ENCODE data around the gene COX4I2.
A peak's percentile ranks its signal among the peaks of the same experiment; 100 is the strongest.

The COX4I2 gene

DNA sequence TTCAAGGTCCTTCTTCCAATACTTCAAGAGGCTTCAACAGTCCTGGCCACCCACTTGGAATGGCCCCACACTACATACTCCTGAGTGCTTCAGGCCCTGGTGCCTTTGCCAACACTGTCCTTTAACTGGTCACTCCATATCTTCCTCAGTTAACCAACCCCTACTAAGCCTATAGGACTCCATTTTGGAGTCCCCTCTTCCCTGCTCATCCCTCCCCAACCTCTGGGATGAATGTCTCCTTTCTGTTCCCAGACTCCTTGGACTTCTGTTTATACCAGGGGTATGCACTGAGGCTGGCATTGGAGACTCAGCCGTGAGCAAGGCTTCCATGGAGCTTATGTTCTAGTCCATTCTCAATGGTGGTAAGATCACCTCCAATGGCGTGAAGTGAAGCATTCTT lies 33.6 kb downstream of the COX4I2 start:
- ATAC-seq (replicated peaks) (no peak), DNase-seq (no peak)
- H3K27ac Mint-ChIP-seq: peak overlapping the region; percentile 74
- no peaks in the 10 kb centered on the region for H3K9me3 Mint-ChIP-seq
- H3K27me3 Mint-ChIP-seq: no peaks in the 10 kb centered on the region
- H3K4me3 Mint-ChIP-seq: no peak overlapping the region
- peaks cover 57 to 79% of the 10 kb centered on the region in 2 donors for H3K36me3 Mint-ChIP-seq
- peaks cover 55 to 79% of the 10 kb centered on the region in 2 donors for H3K4me1 Mint-ChIP-seq

DNA sequence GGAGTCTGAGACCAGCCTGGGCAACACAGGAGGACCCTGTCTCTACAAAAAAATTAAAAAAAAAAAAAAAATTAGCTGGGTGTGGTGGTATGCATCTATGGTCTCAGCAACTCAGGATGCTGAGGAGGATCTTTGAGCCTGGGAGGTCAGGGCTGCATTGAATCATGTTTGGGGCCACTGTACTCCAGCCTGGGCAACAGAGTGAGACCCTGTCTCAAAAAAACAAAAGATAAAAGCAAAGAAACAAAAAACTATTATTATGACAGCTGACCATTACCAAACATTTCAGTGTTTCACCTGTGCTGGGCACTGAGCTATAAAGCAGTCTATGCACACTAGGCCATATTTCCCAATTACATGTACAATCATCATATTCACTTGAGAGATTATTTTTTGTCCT lies 35.7 kb downstream of the COX4I2 start:
- ATAC-seq (replicated peaks) (no peak), DNase-seq (no peak)
- Mint-ChIP-seq H3K9me3 (no peaks in the 10 kb centered on the region), H3K36me3 (peaks cover 54 to 76% of the 10 kb centered on the region in 2 donors), H3K4me3 (no peak overlapping the region), H3K27ac (peak overlapping the region; percentile 73), H3K27me3 (no peaks in the 10 kb centered on the region), H3K4me1 (peaks cover 53 to 78% of the 10 kb centered on the region in 2 donors)

DNA sequence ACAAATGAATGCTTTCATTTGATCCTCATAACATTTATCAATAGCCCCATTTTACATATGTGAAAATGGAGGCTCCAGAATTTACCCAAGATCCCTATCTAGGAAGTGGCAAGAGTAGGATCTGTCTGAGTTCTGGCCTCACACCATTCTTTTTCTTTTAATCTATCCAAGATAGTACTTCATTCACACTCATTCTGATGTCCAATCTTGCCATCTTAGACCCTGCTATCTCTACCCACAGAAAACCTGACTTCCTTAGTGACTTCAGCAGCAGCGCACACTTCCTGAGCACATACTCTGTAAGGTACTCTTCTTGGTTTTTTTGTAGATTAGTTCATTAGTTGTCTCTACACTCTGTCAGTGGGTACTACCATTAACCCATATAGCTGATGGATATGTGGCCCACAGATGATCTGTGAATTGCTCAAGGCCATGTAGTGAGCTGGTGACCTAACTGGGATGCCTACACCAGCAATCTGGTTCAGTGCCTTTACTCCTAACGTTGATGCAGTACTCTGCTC lies 36.3 kb downstream of the COX4I2 start:
- Mint-ChIP-seq H3K4me1 (peaks cover 59 to 82% of the 10 kb centered on the region in 2 donors), H3K9me3 (no peaks in the 10 kb centered on the region), H3K27ac (peak overlapping the region; percentile 73), H3K36me3 (peaks cover 54 to 82% of the 10 kb centered on the region in 2 donors), H3K27me3 (no peaks in the 10 kb centered on the region), H3K4me3 (no peak overlapping the region)
- no peak for DNase-seq
- ATAC-seq (replicated peaks): no peak

DNA sequence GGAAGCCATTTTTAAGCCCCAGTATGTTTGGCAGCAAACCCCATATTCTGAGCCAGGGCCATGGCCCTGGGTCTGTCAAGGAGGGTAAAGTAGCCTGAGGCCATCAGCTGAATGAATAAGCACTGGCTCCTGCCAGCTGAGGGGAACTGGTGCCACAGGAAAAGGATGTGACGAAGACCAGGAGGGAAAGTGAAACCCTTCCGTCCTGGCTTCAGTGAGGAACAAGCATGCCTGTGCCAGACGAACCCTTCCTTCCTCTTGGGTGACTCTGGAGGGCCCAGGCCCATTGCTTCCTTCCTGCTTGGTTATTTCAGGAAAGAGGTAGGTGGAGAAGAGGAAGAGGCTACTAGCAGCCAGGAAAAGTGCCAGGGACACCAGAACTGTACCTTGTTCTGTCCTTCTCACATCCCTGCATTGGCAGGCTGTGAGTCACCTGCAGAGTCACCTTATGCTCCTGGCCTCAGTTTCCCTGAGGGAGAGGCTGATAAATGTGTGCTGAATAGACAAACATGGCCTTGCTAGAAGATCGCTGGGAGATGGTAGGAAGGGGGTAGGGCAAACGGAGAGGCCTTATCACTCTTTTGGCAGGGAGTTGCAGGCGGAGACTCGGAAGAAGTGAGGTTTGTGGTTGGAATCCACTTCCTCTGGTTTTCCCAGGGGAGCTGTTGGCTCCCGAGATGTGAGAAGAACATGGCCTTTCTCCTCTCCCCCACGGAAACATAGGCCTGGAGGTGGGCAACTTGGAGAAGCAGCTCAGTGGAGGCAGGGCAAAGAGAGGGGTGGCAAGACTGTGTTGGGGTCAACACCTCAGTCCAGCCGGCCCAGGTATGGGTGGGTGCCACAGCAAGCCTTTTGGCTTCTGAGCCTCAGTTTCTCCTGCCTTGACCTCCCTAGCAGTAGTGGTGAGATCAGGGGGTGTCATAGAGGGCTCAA lies 37.4 kb downstream of the COX4I2 start:
- H3K36me3 Mint-ChIP-seq: peaks cover 47 to 76% of the 10 kb centered on the region in 2 donors
- H3K27ac Mint-ChIP-seq: peak overlapping the region; percentile 94

DNA sequence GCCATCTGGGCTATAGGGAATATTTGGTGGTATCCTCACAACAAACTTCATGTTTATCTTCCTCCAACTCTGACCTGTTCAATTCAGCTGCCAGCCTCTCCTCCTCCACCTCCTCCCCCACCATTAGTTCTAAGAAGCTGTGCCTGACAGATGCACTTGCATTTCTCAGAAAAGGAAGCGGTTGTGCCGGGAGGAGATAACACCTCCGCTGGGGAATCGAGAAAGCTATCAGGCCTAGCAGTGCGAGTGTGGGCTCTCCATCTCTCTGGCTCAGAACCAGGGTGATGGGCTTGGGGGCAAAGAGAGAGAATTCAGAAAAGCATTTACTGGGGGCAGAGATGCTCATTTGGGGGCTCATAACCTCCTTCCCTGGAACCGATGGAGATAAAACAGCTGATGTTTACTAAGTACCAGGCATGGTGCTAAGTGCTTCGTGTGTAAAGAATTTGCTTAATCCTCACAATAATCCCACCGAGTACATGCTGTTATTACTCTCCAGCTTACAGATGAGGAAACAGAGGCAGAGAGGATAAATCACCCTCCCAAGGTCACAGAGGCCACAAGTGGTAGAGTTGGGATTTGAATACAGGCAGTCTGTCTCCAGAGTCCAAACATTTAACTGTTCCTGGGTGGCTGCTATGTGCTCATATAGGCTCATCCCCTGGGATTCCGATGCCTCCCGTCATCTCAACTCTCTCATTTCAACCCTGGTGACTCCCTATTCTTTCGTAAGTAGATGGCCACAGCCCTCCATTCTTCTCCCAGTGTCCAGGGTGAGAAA lies 38.3 kb downstream of the COX4I2 start:
- no peaks in the 10 kb centered on the region for H3K27me3 Mint-ChIP-seq
- H3K27ac Mint-ChIP-seq: peak overlapping the region; percentile 94
- DNase-seq: peak; percentile 38
- peaks cover 58 to 84% of the 10 kb centered on the region in 2 donors for H3K4me1 Mint-ChIP-seq
- peak overlapping the region; percentile 83 to 88 for H3K4me3 Mint-ChIP-seq
- H3K36me3 Mint-ChIP-seq: peaks cover 49 to 76% of the 10 kb centered on the region in 2 donors
- ATAC-seq (replicated peaks): peak; percentile 78 to 83
- H3K9me3 Mint-ChIP-seq: no peaks in the 10 kb centered on the region

More for the DNA sequence above, 37.4 kb downstream of the COX4I2 start:
- no peaks in the 10 kb centered on the region for H3K9me3 Mint-ChIP-seq
- H3K27me3 Mint-ChIP-seq: no peaks in the 10 kb centered on the region
- DNase-seq (peak; percentile 49), ATAC-seq (replicated peaks) (peak; percentile 75 to 76)
- H3K4me1 Mint-ChIP-seq: peaks cover 53 to 82% of the 10 kb centered on the region in 2 donors
- peak overlapping the region; percentile 83 to 88 for H3K4me3 Mint-ChIP-seq

DNA sequence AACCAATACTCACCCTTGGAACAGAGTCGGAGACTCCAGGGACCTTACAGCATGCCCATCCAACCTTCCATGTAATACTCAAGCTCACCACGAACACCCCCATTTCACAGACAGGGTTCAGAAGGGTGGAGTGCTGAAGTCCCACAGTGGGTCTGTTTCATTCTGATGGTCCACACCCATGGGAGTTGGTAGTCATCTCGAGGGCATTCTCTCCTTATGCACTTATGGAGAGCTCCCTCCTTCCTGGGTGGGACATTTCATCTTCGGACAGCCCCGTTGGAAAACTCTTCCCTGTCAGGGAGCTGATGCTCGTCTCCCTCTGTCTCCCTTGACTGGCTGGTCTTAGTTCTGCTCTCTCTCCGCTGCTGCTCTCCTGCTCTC lies 38.9 kb downstream of the COX4I2 start:
- Mint-ChIP-seq H3K4me3 (peak overlapping the region; percentile 83 to 88), H3K36me3 (peaks cover 50 to 76% of the 10 kb centered on the region in 2 donors), H3K27ac (peak overlapping the region; percentile 94), H3K9me3 (no peaks in the 10 kb centered on the region), H3K4me1 (peaks cover 58 to 84% of the 10 kb centered on the region in 2 donors), H3K27me3 (no peaks in the 10 kb centered on the region)
- ATAC-seq (replicated peaks): no peak
- no peak for DNase-seq

DNA sequence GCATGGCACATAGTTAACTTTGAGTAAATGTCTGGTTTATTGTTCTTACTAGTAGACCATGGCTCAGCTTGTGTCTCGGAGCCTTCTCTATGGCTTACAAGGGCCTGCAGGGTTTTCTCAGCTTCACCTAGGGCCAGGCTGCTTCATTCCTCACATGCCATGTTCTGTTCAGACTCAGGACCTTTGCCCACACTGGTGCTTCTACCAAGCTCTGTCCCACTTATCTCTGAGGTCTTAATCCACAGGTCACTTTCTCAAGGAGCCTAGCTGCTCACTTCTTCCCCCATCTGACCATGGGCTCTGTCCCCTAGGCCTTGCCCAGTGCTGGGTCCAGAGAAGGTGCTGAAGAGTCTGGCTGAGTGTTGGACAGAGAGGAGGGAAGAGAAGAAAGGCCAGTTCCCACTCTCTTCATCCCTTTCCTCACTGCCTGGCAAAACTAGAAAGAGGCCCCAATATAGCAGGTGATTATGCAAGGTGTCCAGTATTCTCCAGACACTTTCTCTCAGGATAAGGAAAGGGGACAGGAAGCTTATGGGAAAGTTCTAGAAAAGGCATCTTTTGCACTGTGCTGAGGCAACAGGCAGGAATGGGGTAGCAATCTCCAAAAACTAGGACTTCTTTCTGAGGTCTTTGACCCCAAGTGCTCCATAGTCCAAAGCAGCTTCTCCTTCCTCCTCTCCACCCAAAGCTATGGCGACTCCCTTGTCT lies 40.0 kb downstream of the COX4I2 start:
- no peak for ATAC-seq (replicated peaks)
- Mint-ChIP-seq H3K27me3 (no peaks in the 10 kb centered on the region), H3K4me3 (peak overlapping the region; percentile 41 to 45), H3K9me3 (no peaks in the 10 kb centered on the region), H3K27ac (peak overlapping the region; percentile 89), H3K36me3 (peaks cover 54 to 78% of the 10 kb centered on the region in 2 donors), H3K4me1 (peaks cover 60 to 92% of the 10 kb centered on the region in 2 donors)
- no peak for DNase-seq

DNA sequence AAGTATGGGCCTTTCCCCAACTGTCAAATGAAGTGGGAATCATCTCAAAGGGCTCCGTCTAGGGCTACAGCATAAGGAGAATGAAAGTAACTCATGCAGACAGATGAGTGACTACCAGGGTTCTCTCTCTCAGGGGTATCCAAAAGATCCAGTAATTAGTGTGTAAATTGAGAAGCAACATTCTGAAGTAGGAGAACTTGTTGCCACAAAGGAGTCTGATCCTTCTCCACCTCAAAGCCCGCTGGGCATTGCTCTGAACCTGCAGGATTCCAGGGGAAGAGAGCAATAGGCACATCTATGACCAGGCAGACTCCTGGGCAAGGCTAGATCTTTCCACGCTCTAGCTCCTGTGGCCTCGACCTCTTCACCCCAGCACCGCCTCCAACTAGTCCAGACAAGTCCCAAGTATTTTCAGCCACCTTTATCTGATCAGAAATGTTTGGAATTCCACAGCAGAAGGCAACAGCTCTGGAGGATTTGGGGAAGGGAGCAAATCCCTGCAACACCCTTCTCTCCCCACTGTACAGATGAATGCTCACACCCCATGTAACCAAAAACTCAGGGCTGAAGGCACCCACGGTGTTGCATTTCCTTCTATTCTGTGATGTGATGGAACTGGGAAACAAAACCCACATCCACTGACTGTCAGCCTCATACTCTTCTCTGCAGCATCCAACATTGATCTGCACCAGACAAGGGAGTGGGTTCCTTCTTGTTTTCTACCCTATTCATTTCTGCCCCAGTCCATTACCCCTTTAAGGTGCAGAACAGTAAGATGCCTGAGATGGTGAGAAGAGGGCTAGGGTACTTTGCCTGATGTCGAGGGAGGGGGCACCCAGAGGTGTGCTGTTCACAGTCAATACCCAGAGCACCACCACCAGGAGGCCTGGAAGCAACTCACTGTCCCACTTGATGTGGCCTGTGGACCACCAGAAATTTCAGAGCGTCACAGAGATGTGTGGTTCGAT lies 41.0 kb downstream of the COX4I2 start:
- Mint-ChIP-seq H3K4me3 (peak overlapping the region in 1 of 2 donors; percentile 41), H3K27me3 (no peaks in the 10 kb centered on the region), H3K27ac (peak overlapping the region; percentile 83), H3K36me3 (peaks cover 58 to 82% of the 10 kb centered on the region in 2 donors), H3K4me1 (peaks cover 67 to 95% of the 10 kb centered on the region in 2 donors), H3K9me3 (no peaks in the 10 kb centered on the region)
- no peak for ATAC-seq (replicated peaks)
- DNase-seq: no peak

DNA sequence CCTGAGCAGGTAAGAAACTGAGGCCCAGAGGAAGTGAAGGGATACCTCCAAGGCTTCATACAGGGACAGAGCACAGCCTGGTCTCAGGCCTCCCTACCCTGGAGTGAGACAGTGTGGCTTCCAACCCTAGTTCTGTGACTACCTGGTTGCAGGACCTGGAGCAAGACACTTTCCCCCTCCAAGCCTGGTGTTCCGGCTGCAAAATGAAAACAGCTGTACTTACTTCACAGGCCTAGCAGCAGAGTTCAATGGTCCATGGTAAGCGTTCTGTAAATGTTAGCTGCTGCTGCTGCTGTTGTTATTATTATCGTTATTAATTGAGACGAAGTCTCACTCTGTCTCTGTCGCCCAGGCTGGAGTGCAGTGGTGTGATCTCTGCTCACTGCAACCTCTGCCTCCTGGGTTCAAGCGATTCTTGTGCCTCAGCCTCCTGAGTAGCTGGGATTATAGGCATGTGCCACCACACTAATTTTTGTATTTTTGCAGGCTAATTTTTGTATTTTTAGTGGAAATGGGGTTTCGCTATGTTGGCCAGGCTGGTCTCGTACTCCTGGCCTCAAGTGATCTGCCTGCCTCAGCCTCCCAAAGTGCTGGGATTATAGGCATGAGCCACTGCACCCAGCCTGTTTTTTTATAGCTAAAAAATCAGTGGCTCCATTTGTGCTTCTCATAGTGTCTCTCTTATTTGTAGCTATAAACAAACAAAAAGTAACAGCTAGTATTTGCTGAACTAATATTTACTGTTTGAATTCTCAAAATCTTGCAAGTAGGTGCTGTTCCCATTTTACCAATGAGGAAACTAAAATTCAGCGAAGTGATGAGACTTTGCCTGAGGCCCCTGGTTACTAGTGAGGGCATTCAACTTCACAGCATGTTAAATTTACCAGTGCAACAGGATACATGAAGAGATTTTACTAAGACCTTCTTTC lies 41.9 kb downstream of the COX4I2 start:
- peaks cover 61 to 82% of the 10 kb centered on the region in 2 donors for H3K36me3 Mint-ChIP-seq
- H3K27me3 Mint-ChIP-seq: no peaks in the 10 kb centered on the region
- DNase-seq (no peak), ATAC-seq (replicated peaks) (no peak)
- H3K4me1 Mint-ChIP-seq: peaks cover 69 to 95% of the 10 kb centered on the region in 2 donors
- peak overlapping the region; percentile 83 for H3K27ac Mint-ChIP-seq
- H3K9me3 Mint-ChIP-seq: no peaks in the 10 kb centered on the region
- peak overlapping the region in 1 of 2 donors; percentile 41 for H3K4me3 Mint-ChIP-seq

DNA sequence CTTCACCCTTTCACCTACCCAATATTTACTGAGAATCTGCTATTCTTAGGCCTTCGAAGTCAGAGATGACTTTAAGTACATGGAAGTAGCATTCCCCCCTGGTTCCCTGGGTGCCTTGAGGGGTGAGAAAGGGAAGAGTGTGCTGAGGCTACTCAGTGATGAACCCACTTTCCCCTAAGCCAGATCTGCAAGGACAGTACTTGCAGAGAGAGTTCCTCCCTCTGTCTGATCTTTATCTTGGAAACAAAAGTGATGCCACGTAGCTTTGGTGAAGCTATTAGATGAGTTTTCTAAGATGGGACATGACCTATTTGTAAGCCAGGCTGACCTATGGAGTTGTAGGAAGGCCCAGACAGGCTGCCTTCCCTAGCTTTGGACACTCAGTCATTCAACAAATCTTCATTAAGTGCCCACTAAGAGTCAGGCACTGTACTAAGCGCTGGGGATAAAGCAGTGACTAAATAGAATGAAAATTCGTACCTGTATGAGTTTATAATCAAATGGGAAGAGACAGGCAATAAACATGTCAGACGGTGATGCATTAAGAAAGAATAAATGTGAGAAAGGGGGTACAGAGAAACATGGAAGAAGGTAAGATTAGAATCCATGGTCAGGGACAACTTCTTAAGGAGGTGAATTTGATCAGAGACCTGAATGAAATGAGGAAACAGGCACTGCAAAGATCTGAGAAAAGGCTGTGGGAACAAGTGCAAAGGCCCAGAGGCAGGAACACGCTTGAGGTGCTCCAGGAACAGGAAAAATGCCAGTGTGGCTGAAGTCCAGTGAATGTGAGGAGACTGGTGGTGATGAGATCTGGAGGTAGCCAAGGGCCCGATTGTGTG lies 42.8 kb downstream of the COX4I2 start:
- DNase-seq: no peak
- H3K4me3 Mint-ChIP-seq: no peak overlapping the region
- H3K36me3 Mint-ChIP-seq: peaks cover 55 to 80% of the 10 kb centered on the region in 2 donors
- H3K27me3 Mint-ChIP-seq: no peaks in the 10 kb centered on the region
- ATAC-seq (replicated peaks): no peak
- H3K9me3 Mint-ChIP-seq: no peaks in the 10 kb centered on the region
- peak overlapping the region; percentile 89 for H3K27ac Mint-ChIP-seq
- H3K4me1 Mint-ChIP-seq: peaks cover 66 to 95% of the 10 kb centered on the region in 2 donors

DNA sequence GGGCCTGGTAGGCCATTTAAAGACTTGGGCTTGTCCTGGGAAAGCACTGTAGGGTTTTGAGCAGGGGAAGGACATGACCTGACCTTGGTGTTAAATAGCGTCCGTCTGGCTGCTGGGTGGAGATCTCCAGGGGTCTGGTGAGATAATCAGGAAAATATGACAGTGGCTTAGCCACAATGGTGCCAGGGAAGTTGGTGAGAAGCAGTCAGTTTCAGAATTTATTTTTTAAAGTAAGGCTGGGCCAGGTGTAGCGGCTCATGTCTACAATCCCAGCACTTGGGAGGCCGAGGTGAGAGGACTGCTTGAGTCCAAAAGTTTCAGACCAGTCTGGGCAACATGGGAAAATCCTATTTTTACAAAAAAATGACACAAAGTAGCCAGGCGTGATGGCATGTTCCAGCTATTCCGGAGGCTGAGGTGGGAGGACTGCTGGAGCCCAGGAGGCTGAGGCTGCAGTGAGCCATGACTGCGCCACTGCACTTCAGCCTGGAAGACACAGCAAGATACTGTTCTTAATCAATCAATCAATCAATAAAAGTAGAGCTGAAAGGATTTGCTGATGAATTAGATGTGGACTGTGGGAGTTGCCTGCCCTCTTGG lies 43.5 kb downstream of the COX4I2 start:
- Mint-ChIP-seq H3K27me3 (no peaks in the 10 kb centered on the region), H3K4me3 (no peak overlapping the region), H3K36me3 (peaks cover 58 to 81% of the 10 kb centered on the region in 2 donors), H3K4me1 (peaks cover 65 to 95% of the 10 kb centered on the region in 2 donors), H3K9me3 (no peaks in the 10 kb centered on the region), H3K27ac (peak overlapping the region; percentile 89)
- no peak for ATAC-seq (replicated peaks)
- DNase-seq: no peak

Data from stimulated activated naive B cell treated with anti-CD40 and anti-IgM and Interleukin-4, amounts not matched to agents 10 μg/mL and 1 μg/mL and 100 μg/mL, for 72 hours (primary cell).